Renal pelvis (tissue), 4 donors: ENCODE results near the gene VMAC. TPM values are rescaled to one million over a fixed set of nuclear protein-coding genes. Genes with fewer than 3 reads are reported as not detected.
"Not testable (repeated sequence)": the region's sequence is repeated elsewhere in the genome, so short reads cannot be mapped to it uniquely, and the experiment has no call there.

Experiments used
- DNase-seq: peaks from one replicate; pipeline ENCODE4 v3.0.0-alpha.2; 2013
- polyA plus RNA-seq, 3 donors: library from polyadenylated mRNA; unstranded; fragments of 120-200 nt; gene quantifications; one replicate each; pipeline ENCODE4 v1.2.1, GENCODE V29; 2013; ENCODE audit not compliant: insufficient read length in 3 of 3

Gene VMAC
- polyA plus RNA-seq, 3 donors, result 4.9 to 12.2 (median 10.8) TPM

GRCh38 chr19:5881543-5882299, 23.0 kb upstream of the VMAC start:
- DNase-seq, result no peak

GRCh38 chr19:5882421-5882968, 22.2 kb upstream of the VMAC start:
- no peak for DNase-seq

GRCh38 chr19:5883157-5883873, 21.4 kb upstream of the VMAC start:
- not testable (repeated sequence) for DNase-seq

- DNase-seq, result not testable (repeated sequence)
These were observed 20.4 kb upstream of the VMAC start for GRCh38 chr19:5884065-5884811.

- no peak for DNase-seq
These were observed 15.2 kb upstream of the VMAC start for GRCh38 chr19:5889288-5889971.

GRCh38 chr19:5890099-5890498, 14.6 kb upstream of the VMAC start:
- DNase-seq, result no peak

- no peak for DNase-seq
These were observed 13.1 kb upstream of the VMAC start for GRCh38 chr19:5891572-5891937.

- DNase-seq, result no peak
These were observed 12.5 kb upstream of the VMAC start for GRCh38 chr19:5891938-5892771.

GRCh38 chr19:5892772-5893275, 11.8 kb upstream of the VMAC start:
- DNase-seq, result no peak

- no peak for DNase-seq
These were observed 11.3 kb upstream of the VMAC start for GRCh38 chr19:5893296-5893903.

GRCh38 chr19:5893907-5894703, 10.6 kb upstream of the VMAC start:
- DNase-seq, result no peak

GRCh38 chr19:5894704-5895349, 9.8 kb upstream of the VMAC start:
- no peak for DNase-seq

GRCh38 chr19:5895409-5895808, 9.3 kb upstream of the VMAC start:
- DNase-seq, result no peak

- DNase-seq, result no peak
These were observed 8.8 kb upstream of the VMAC start for GRCh38 chr19:5895890-5896289.

GRCh38 chr19:5896365-5897076, 8.2 kb upstream of the VMAC start:
- no peak for DNase-seq

GRCh38 chr19:5897189-5897969, 7.3 kb upstream of the VMAC start:
- DNase-seq, result no peak
